G401.6 (cell line): ENCODE data around the gene HOMEZ.
"Not testable (repeated sequence)": the region's sequence is repeated elsewhere in the genome, so short reads cannot be mapped to it uniquely, and the experiment has no call there.

Source experiments
- FAIRE-seq: peaks from 2 replicates; lab custom pipeline; 2012; peaks lifted over from hg19 to GRCh38; lab: Jason Lieb, UNC

Gene HOMEZ

DNA sequence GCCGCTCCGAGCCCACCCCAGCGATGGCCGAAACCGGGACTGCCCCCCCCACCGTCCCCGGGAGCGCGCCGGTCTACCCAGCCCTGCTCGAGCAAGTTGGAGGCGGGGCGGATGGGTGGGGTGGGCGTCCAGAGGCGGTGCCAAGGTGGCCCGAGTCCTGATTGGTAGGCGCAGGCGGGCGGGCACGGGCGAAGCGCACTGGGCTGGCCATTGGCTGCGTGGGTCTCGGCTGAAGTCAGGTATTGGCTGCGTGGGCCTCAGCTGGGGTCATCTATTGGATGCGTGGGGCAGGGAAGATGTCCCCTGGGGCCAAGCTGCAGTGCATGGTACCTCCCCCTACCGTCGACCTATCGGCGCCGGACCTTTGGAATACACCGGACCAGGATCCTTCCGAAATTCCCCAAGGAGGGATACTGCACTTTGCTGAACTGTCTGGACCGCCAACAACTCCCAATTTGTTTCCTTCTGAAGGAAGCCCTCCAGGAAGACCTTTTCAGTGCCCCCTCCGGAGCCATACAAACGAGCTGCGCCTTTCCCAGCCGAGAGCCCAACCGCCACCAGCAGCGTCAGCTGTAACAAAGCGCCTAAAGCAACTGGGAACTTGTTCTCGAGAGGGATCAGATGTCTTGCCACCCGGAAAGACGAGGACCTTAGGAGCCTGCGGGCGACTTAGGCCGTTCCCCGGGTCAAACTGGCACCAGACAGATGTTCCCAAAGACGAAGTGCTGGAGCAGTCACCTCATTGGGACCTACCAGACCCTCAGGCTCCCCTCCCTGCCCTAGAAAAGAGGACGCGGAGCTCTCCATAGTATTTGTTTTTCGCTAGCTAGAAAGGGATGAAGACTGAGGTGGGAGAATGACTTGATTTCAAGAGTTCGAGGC lies at the start of gene HOMEZ:
Gene HOMEZ, minus strand, starts transcription at position 113 of the 882 bp plus-strand sequence. CDS start 180 bp downstream, outside the sequence.
- peak; percentile 98 for FAIRE-seq

DNA sequence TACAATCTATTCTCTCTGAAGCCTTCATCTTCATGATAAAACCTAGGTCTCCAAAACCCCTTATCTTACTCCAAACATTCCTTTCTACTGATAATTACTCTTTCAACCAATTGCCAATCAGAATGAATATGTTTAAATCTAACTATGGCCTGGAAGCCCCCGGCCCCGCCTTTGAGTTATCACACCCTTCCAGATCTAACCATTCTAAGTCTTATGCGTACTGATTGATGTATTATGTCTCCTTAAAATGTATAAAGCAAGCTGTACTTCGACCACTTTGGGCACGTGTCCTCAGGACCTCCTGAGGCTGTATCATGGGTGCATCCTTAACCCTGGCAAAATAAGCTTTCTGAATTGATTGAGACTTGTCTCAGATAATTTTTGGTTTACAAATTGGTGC lies 49.7 kb upstream of the HOMEZ start:
- FAIRE-seq: no peak

- peak; percentile 54 for FAIRE-seq
Measured at GRCh38 chr14:23327947-23328744, 42.2 kb upstream of the HOMEZ start.

- no peak for FAIRE-seq
Measured at GRCh38 chr14:23326491-23327332, 40.8 kb upstream of the HOMEZ start.

DNA sequence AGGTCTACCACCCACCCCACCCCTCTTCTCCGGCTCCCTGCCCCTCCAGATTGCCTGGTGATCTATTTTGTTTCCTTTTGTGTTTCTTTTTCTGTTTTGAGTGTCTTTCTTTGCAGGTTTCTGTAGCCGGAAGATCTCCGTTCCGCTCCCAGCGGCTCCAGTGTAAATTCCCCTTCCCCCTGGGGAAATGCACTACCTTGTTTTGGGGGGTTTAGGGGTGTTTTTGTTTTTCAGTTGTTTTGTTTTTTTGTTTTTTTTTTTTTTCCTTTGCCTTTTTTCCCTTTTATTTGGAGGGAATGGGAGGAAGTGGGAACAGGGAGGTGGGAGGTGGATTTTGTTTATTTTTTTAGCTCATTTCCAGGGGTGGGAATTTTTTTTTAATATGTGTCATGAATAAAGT lies 39.8 kb upstream of the HOMEZ start:
- not testable (repeated sequence) for FAIRE-seq

GRCh38 chr14:23324993-23325392 lies 39.1 kb upstream of the HOMEZ start:
- FAIRE-seq: no peak

DNA sequence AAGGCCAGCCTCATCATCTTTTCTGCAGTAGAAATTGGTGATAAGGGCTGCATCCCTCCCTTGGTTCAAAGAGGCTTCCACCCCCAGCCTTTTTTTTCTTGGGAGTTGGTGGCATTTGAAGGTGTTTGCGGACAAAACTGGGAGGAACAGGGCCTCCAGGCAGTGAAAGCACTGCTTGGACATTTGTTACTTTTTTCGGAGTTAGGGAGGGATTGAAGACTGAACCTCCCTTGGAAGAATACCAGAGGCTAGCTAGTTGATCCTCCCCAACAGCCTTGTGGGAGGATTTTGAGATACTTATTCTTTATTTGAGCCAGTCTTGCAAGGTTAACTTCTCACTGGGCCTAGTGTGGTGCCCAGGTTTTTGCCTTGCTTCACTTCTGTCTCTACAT lies 38.5 kb upstream of the HOMEZ start:
- no peak for FAIRE-seq

GRCh38 chr14:23323838-23324454 lies 38.0 kb upstream of the HOMEZ start:
- FAIRE-seq: no peak

- FAIRE-seq: no peak
Measured at GRCh38 chr14:23322568-23323517, 36.9 kb upstream of the HOMEZ start.

DNA sequence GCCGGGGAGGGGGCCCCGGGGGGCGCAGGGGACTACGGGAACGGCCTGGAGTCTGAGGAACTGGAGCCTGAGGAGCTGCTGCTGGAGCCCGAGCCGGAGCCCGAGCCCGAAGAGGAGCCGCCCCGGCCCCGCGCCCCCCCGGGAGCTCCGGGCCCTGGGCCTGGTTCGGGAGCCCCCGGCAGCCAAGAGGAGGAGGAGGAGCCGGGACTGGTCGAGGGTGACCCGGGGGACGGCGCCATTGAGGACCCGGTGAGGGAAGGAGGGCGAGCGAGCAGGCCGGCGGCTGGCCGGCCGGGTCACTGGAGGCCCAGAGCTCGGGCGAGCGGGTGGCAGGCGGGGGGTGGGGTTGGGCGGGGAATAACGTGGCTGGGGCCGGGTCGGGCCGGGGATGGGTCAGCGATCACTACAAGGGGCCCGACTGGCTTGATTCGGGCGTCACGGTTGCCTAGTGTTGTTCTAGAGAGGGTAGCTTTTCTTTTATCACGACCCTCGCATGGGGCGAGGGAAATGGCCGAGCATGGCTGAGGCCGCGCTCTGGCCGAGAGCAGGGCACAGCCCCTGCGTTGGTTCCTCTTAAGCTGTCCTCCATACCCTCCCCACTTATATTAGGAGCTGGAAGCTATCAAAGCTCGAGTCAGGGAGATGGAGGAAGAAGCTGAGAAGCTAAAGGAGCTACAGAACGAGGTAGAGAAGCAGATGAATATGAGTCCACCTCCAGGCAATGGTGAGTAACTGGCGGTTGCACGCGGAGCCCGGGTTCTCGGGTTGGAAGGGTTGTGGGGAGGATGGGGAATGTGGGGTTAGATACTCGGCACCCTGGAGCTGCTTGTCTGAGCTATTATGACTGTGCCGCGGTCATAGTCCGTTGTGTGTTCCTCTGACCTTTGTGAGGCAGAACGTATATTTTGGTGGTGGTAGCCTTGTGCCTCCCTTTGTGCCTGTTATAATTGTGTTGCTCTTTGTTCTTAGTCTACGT lies 35.9 kb upstream of the HOMEZ start:
- no peak for FAIRE-seq

- FAIRE-seq: peak; percentile 99
Measured at GRCh38 chr14:23320584-23321571, 34.9 kb upstream of the HOMEZ start, which contains the start of gene PABPN1. PABPN1 (plus strand) TSS chr14:23321457; CDS start chr14:23321470, 13 bp downstream.

DNA sequence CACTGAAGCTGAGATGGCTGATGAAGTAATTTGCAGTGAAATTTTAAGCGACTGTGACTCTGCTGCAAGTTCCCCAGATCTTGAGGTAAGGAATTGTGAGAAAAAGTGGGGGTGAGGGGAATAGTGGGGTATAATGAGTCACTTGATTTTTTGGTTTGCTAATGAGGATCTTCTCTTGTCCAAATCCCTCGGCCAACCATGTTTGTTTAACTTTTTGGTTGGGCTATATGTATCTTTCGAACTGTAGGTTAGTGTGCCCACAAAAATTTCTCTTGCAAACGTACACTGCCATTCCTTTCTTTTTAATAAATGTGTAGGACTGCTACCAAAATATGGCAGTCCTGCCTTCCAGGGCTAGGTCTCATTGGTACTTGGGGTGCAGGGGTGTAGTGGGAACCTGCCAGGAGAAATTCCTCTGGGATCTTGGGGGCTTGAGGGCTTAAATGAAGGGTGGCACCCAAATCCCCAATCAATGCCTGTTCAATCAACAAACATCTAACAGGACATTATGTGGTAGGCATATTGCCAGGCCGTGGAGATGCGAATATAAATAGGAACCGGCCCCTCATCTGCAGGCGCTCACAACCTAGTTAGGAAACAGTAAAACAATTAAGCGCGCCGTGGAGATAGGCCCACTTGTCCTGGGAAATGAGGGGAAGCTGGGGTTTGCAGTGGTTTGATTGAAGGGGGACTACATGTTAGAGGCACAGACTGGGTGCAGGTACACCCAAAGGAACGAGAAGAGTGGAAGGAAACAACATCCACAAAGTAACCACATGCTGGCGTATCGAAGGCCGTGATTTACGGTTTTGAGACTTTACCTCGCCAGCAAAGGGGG lies 34.0 kb upstream of the HOMEZ start:
- no peak for FAIRE-seq

DNA sequence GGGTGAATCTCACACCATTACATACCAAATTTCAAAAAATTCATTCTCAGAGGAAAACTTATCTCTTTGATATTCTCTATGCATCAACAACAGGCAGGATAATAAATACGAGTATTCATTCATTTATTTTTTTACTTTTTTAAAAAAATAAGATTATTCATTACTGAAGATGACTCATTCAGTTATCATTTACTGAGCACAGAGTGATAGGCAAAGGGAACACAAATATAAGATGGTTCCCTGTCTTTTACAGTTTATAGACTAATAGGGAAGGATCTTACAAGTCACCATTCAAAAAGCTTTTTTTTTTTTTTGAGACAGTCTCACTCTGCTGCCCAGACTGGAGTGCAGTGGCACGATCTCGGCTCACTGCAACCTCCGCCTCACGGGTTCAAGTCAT lies 30.4 kb upstream of the HOMEZ start:
- no peak for FAIRE-seq

DNA sequence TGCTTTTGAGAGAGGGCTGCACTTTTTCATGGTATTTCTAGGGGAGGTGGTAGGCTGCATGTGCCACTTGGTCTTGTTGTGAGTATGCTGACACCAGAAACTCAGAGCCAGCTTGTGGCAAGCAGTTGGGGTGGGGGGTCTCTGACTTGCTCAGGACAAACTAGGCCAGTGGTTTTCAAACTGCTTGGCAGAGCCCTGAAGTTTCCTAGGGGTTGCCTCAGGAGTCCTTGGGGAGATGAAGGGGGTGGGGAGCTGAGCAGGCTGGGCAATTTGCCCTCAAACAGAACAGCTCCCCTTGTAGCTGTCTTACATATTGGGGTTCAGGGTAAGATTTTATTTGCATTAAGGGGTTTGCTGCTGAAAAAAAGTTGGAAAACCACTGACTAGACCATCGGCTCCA lies 24.6 kb upstream of the HOMEZ start:
- no peak for FAIRE-seq

- FAIRE-seq: no peak
Measured at GRCh38 chr14:23308721-23309445, 23.0 kb upstream of the HOMEZ start.
